Measurements from ENCODE around the gene LILRA5.
"Not testable (repeated sequence)": the region's sequence is repeated elsewhere in the genome, so short reads cannot be mapped to it uniquely, and the experiment has no call there.

LILRA5 gene

GRCh38 chr19:54272181-54272580 lies 40.8 kb downstream of the LILRA5 start:
- DNase-seq = not testable (repeated sequence)

DNA sequence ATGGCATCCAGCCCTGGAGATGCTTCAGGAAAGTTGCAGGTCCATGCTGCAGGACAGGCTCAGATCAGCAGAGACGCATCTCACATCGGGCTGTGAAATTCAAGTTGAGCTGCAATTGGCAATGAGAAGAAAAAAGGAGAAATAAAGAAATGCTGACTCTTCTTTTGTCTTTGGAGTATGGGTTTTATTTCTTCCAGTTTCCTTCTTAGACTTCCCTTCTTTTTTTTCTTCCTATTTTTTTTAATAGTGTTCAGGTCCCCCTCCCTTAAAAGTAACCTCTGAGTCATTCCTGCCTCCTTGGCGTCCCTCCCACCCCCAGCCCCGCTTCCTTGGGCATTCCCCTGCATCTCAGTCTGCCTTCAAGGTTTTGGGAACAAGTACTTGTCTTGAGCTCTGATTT lies 41.4 kb downstream of the LILRA5 start:
- DNase-seq = not testable (repeated sequence)

GRCh38 chr19:54271106-54271505 lies 41.9 kb downstream of the LILRA5 start:
- DNase-seq = no peak

GRCh38 chr19:54268936-54269335 lies 44.0 kb downstream of the LILRA5 start:
- no peak for DNase-seq

GRCh38 chr19:54266133-54266532 lies 46.8 kb downstream of the LILRA5 start:
- peak; percentile 71 for DNase-seq

DNA sequence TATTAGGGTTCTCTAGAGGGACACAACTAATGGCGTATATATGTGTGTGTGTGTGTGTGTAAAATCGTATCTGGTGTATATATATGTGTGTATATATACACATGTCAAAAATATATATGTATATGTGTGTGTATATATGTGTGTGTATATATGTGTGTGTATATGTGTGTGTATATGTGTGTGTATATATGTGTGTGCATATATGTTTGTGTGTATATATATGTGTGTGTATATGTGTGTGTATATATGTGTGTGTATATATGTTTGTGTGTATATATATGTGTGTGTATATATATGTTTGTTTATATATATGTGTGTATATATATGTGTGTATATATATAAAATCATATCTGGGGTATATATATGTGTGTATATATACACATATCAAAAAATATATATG lies 50.5 kb downstream of the LILRA5 start:
- no peak for DNase-seq

DNA sequence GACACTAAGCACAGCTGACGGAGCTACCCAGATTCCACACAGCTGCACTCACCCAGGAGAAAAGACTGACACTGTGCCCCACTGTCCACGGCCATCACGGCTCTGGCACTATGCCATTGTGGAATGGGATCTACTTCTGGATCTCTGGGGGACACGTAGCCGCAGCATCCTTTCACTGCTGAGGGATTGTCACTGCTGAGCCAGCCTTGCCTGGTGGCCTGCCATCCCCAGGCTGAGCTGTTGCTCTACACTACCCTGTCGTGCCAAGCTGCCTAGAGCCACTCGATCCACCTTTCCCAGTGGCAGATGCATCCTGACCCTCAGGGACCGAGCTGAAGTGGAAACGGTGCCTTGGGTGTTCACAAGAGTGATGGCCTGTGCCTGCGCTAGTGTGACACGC lies 50.9 kb downstream of the LILRA5 start:
- no peak for DNase-seq

DNA sequence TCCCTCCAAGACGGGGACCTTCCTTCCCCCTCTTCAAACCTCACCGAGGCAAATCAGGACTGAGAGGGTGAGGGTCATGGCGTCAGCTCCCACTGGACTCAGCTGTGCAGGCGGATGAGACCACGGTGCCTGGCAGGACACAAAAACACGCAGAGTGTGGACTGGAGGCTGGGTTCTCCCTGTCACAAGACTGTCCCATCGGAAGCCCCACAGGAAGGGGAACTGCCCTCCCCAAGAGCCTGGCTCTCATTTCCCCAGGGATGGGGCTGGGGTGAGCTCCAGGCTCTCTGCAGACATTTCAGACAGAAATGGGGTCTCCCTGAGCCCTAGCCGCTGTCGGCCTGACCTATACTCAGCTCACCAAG lies 55.9 kb downstream of the LILRA5 start, which contains the start of gene LILRB5:
Gene LILRB5, minus strand, starts transcription at position 158 of the 365 bp plus-strand sequence. Its CDS starts 80 bp downstream, at position 78.
- no peak for DNase-seq
